Measurements from ENCODE around the gene LPIN2.

LPIN2 gene

DNA sequence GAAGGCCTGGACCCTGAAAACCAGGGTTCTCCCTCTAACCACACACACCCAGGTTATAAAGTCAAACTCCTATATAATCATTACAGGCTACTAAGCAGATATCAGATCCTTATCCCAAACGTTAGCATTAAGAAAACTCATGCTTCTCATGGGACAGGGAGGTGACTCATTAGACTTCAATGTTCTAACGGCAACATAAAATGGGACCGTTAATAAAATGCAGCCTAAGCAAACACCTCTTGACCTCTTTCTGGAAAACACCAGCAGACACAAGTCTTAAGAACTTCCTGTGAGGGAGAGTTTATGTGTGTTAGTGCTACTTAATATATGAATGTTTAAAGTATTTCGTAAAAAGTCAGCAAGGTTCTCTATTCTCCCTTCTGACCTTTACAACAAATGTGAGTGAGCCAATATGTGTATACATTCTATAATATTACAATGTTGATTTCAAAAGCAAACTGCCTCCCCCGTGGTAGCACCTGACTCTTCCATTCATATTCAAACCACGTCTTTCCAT lies 31.7 kb downstream of the LPIN2 start:
- DNase-seq (ENCODE audit: low spot score) = no peak

DNA sequence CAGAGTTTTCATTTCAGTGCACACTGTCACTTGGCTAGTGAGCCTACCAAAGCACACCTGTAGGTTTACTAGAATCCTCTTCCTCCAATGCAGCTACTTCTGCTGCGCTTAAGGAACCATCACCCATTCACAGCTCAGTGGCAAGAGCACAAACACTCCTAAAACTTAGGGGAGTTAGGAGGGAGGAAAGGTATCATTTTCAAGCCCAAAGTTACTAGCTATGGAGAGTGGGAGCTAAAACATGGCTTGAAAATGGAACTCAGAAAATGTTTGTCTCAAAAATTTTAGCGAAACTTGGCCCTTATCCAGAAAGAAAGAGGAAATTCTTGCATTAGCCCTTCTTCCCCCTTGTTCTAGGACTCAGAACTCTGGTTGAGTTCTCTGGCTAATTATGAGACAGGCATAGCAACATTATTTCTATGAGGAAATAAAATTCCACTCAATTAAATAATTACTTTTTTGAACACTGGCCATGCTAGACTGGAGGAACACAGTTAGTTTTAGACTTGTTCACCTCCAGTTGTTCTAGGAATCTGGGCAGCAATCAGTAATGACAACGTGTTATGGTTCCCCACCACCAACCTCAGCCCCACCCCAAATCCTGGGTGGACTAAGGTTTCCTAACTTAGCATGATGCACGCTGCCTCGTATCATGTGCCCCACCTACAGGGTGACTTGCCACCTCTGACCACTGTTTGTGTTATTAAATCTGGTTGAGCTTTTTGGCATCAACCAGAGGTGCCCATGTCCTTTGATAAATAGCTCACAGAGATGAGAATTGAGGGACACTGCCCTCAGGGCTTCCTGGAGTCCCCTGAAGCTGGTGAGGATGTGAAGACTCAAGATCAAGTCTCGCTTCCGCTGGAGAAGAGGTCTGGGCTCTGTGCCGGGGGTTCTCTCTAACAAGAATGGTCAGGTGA lies 32.8 kb downstream of the LPIN2 start:
- no peak for DNase-seq (ENCODE audit: low spot score)

DNA sequence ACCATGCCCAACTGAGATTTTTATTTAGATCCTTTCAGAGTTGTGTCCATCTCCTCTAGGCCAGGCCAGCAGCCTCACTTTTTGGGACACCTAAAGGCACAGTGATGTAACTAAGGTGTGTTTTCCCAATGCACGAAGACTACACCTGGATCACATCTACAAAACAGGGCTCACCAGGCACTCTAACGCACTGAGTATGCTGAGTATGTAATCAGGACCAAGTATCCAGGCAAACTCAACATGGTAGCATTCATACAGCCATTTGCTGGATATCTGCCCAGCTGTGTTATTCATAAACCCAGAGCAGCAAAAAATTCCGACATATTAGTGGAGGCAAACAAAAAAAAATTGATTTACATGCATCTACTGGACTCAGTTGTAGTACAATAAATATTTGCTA lies 33.8 kb downstream of the LPIN2 start:
- DNase-seq (ENCODE audit: low spot score) = no peak

DNA sequence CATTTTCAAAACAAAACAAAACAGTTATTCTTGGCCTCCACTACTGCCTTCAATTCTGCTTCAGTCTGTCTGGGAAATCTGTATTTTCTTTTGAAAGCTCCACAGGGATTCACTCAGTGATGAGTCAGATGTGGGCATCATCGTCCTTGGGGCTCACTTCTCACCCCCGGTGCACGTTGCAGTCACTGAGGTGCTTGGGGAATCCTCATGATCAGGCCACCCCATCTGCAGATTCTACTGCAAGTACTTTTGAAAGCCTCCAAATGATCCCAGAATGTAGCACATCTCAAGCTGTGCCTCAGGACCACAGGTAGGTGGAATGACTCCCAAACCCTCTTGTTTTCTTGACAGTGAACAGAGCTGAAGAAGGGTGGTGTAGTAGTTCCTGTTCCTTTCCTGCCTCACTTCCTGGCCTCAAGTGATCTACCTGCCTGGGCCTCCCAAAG lies 34.3 kb downstream of the LPIN2 start:
- no peak for DNase-seq (ENCODE audit: low spot score)

DNA sequence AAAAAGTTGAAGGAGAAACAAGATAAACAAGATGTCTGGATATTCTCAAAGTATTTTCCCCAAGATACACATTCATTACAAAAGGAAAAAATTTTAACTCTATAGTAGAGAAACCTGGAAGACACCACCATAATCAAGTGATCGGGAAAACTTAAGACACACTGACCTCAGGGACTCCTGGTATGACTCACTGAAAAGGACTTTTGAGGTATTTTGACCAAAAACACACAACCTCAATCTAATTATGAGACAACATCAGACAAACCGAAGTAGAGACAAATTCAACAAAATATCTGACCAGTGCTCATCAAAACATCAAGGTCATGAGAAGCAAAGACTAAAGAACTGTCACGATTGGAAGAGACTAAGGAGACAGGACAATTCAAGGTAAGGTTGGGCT lies 34.7 kb downstream of the LPIN2 start:
- no peak for DNase-seq (ENCODE audit: low spot score)

DNA sequence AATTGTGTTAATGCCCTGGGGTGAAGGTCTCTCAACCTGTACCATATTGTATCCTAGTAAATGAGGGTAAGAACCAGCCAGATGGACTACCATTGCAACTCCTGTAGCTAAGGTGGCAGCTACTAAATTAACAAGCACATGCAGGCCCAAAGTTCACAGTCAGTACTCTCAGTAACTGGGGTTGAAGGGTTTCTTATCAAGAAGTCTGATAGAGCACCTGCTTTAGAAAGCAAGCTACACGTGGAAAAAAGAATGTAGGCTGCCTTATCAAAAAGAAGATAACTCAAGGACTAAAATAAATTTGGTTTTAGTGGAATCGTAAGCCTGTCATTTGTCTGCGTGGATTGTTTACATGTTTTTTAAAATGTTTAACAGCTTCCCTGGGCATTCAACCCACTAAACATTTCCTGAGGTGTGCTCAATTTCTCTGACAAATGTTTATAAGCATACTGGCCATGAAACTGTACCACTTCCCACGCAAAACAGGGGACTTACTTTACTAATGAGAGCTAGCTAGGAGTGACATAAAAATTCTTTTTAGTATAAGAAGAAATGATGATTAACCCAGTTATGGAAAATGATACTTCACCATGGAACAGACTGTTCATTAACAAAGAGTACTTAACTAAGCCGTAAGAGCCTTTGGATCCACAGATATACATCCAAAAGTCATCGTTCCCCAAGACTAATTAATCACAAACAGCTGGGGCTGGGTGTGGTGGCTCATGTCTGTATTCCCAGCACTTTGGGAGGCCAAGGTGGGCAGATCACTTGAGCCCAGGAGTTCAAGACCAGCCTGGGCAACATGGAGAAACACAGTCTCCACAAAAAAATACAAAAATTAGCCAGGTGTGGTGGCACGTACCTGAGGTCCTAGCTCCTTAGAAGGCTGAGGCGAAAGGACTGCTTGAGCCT lies 36.5 kb downstream of the LPIN2 start:
- no peak for DNase-seq (ENCODE audit: low spot score)

DNA sequence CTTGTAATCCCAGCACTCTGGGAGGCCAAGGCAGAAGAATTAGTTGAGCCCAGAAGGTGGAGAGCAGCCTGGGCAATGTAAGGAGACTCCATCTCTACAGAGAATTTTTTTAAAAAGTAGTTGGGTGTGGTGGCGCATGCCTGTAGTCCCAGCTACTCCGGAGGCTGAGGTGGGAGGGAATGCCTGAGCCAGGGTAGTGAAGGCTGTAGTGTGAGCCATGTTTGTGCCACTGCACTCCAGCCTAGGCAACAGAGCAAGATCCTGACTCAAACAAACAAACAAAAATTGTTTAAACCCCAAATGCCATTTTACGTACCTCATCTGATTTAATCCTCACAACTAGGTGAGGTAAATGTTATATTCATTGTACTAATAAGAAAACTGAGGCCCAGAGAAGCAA lies 38.2 kb downstream of the LPIN2 start:
- DNase-seq (ENCODE audit: low spot score) = no peak

DNA sequence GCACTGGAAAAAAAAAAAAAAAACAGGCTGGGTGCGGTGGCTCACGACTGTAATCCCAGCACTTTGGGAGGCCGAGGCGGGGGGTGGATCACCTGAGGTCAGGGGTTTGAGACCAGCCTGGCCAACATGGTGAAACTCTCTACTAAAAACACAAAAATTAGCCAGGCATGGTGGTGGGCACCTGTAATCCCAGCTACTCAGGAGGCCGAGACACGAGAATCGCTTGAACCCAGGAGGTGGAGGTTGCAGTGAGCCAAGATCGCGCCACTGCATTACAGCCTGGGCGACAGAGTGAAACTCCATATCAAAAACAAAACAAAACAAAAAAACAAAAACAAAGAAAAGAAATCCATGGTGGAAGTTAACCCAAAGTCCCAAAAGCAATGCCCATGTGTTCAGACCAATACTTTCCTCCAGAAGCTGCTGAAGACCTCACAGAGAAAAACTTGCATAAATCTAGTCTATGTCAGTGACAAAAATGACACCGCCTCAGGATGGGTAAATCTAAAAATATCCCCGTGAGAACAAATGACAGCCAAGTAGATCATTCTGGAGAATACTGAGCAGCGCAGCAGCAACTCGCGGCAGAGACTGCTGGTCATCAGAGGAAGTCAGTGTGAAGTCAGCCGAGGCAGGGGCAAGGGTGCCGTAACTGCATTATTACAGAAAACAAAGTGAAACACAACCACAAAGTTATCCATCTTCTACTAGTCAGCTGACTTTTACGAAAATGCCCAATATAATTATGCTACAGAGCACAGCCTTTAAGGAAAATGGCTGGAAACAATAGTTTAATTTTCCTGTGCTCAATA lies 41.0 kb downstream of the LPIN2 start:
- no peak for DNase-seq (ENCODE audit: low spot score)

DNA sequence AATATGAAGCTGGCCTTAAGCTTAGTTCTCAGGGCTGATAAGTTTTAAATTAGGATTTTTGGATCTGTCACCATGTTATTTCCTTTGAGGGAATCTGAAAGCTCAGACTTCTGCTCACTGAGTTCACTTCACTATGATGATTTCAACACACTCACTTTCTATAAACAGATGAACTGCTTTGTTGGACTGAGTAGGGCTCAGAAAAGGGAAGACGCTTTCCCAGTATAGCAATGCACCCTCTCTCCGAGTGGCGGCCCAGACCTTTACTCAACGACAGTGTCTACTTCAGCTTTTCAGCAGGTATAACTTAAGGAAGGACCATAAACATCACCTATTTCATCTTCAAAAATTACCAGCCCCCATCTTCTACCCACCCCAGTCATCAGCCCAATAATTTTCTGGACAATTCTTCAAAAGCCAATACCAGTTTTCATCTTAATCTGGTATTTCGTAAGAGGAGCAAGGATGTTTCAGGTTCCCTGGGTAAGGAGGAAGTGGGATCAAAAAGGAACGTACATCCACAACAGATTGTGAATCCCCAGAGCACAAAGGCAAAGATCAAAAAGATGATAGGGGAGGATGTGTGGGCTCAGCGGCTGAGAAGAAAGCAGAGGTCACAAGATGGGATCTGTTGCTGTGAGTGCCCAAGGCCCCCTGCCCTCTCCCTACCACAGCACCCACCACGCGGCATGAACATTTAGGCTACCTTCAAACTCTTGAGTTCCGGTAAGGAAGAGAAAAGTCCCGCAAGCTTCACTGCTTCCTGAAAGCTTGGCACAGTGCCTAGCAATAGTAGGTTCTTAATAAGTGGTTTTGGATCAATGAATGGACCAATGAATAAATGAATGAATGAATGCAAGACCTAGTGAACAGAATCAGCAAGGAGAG lies 41.9 kb downstream of the LPIN2 start:
- DNase-seq (ENCODE audit: low spot score) = no peak

DNA sequence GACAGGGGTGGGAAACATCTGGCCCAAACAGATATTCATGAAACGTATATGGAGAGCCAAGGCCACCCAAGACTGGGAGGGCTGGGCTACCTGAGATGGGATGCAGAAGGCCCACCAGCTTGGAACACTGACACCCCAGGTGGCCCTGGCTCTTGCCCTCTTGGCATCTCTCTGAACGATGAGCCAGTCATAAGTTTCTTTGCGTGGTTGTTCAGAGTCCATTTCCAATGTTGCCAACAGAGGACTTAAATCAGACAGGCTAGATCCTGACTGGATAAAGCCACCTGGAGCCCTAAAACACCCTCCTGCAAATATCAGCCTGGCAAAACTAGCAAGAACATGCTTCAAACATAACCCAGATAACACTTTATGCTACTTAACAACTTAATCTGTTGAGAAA lies 42.6 kb downstream of the LPIN2 start:
- no peak for DNase-seq (ENCODE audit: low spot score)

DNA sequence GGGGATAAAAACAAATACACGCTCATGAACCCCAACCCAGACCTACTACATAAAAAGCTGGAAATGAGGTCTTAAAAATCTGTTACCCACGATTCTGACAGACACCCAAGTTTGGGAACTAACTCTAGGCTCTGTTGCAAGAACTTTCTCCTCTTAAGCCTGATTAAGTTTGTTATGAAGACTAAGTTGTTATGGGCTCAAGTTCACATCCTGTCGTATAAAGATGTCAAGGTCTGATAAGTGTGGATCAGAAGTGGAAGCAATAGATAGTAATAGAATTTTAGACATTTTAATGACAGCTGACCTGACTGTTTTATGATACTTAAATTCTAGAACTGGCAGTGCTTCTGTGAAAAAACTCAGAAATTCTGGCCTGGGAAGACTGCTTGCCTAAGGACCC lies 43.2 kb downstream of the LPIN2 start:
- no peak for DNase-seq (ENCODE audit: low spot score)

DNA sequence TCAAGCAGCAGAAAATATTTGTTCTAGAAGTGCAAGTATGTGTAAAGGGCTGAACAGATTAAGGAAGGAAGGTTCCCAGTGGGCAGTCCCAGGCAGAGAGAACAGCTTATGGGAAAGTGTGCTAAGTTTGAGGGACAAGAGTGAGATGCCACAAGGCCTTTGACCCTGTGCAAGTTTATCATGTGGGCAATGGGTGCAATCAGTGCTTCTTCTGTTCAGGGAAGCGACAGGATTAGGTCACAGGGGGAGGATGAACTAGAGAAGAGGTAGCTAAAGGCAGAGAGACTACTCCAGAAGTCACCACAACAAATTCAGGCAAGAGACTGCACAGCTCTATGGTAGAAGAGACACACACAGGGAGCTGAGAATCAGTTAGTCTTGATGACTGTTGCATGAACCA lies 44.3 kb downstream of the LPIN2 start:
- no peak for DNase-seq (ENCODE audit: low spot score)

DNA sequence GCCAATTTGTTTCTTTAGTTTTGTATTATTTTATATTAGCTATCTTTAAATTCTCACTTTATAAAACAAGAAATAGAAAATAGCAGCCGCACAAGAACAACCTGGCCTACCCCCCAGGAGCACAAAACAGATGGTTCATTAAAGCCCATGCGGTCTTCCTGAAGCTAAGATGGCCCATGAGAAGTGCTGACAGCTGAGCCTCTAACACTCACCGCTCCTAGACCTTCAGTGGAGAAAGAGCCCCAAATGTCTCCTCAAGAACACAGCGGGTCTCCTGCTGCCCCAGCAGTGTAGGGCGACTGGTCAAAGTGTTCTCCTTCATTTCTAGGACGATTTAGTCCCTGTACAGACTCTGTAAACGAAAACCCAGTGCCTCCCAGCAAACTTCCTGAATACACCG lies 45.1 kb downstream of the LPIN2 start:
- DNase-seq (ENCODE audit: low spot score) = no peak

DNA sequence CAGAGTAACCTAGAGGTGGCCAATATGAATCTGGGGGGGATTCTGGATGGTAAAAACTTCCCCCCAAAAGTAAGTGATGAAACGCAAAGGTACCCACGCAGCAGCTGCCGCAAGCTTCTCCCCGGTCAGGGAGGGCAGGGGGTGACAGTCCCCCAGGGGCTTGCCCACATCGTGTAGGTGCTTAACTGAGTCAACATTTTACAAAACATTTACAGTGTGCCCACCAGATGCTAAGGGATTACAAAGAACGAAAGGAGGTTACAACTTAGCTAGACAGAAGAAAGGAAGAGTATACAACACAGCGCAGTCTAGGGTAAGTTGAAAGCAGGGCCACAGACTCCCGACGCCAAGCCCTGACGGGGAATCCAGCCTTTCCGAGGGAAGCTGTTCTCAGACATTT lies 45.6 kb downstream of the LPIN2 start:
- DNase-seq (ENCODE audit: low spot score) = no peak

DNA sequence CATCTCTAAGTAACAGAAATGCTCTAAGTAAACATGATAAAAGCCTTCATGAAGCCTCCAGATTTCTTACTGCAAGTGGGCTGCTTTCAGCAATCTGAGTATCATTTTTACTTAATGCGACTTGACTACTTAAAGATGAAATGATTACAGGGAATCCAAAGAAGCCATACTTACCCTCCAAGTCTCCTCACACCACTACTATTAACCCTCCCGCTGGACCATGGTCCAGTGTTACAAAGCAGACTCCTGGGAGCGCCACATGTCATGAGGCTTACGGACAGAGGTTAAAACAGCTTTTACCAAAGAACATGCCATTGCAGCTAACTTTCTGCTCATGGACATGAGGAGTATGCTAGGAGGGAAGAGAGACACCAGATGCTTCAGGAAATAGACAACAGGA lies 46.4 kb downstream of the LPIN2 start:
- no peak for DNase-seq (ENCODE audit: low spot score)

DNA sequence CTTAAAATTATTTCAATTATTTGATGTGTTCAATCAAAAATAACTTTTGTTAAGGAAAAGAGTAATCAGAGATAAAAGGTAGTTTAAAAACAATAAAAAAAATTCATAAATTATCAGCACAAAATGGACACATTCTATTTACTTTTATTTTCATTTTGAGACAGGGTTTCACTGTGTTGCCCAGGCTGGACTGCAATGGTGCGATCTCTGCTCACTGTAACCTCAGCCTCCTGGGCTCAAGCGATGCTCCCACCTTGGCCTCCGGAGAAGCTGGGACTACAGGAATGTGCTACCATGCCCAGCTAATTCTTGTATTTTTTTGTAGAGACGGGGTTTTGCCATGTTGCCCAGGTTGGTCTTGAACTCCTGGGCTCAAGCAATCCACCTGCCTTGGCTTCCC lies 47.1 kb downstream of the LPIN2 start:
- DNase-seq (ENCODE audit: low spot score) = no peak

DNA sequence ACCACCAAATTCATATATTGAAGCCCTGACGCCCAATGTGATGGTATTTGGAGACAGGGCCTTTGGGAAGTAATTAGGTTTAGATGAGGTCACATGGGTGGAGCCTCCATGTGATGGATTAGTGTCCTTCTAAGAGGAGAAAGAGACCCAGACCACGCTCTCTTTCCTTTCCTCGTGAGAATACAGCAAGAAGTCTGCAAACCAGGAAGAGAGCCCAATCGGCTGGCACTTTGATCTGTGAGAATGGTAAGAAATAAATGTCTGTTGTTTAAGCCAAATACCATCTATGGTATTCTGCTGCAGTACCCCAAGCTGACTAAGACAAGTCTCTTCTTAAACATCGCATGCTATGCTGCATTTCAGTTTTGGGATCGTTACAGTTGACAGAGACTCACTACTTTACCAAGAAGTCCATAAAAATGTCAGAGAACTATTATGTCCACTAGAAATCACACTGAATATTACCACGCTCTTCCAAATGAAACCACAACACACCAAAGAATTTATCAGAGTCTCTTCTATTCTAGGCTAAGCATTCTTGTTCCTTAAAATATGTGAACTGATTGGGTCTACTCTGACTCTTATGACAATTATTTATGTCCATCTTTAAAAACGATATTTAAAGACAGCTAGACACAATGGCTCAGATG lies 48.5 kb downstream of the LPIN2 start:
- DNase-seq (ENCODE audit: low spot score) = no peak

Measured in D341Med (cell line).